ENCODE results near the gene TSHR. TPM values are rescaled to one million over a fixed set of nuclear protein-coding genes. Genes with fewer than 3 reads are reported as not detected.

TSHR gene
- total RNA-seq, 1 experiment from 2014 or later: not detected

DNA sequence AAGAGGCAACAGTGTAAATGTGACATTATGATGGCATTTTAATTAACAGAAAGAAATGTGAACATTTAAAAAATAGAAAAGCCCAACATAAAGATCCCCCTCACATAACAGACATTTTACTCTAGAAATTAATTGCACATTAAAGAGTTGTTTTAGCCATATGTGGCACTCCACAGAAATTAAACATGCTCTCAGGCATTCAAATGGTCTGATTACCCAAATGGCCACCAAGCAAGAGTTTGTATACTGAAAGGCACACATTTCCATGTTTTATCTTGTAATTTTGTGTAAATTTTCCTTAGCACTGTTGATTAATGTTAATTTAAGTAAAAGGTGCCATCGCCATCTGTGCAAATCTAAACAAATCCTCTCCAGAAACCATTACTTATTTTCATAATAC lies 221.8 kb downstream of the TSHR start (continued):
- TF ChIP-seq MLX (CRISPR knock-in tag; IDR thresholded peaks at IDR 0.05) (no peak), GABPB1 (CRISPR knock-in tag; IDR thresholded peaks at IDR 0.05) (no peak)

GRCh38 chr14:81178063-81178462 lies 222.6 kb downstream of the TSHR start:
- H3K4me1 Mint-ChIP-seq: no peaks in the 10 kb centered on the region
- peaks cover 6% of the 10 kb centered on the region for H3K9me3 Mint-ChIP-seq
- peaks cover 25% of the 10 kb centered on the region for H3K36me3 Mint-ChIP-seq
- ATAC-seq: no peak
- CTCF ChIA-PET: interaction anchor here (1.2 kb wide), 1 partner anchor 251 kb away, joined by 3 read pairs; no protein-coding TSS in a partner anchor
- H3K27ac Mint-ChIP-seq: no peak overlapping the region
- DNase-seq (ENCODE audit: low spot score): no peak
- no peaks in the 10 kb centered on the region for H3K27me3 Mint-ChIP-seq (ENCODE audit: low read depth)
- no peak overlapping the region for H3K4me3 Mint-ChIP-seq
- TF ChIP-seq ZNF317 (CRISPR knock-in tag; IDR thresholded peaks at IDR 0.05; ENCODE audit: borderline replicate concordance, low read depth) (no peak), NFATC4 (CRISPR knock-in tag; IDR thresholded peaks at IDR 0.05) (no peak), GRHL2 (CRISPR knock-in tag; IDR thresholded peaks at IDR 0.05; ENCODE audit: insufficient replicate concordance, severe bottlenecking) (no peak)
- TF ChIP-seq, protein P1, sequence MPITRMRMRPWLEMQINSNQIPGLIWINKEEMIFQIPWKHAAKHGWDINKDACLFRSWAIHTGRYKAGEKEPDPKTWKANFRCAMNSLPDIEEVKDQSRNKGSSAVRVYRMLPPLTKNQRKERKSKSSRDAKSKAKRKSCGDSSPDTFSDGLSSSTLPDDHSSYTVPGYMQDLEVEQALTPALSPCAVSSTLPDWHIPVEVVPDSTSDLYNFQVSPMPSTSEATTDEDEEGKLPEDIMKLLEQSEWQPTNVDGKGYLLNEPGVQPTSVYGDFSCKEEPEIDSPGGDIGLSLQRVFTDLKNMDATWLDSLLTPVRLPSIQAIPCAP (CRISPR knock-in tag; IDR thresholded peaks at IDR 0.05): no peak
- TF ChIP-seq, protein P2, sequence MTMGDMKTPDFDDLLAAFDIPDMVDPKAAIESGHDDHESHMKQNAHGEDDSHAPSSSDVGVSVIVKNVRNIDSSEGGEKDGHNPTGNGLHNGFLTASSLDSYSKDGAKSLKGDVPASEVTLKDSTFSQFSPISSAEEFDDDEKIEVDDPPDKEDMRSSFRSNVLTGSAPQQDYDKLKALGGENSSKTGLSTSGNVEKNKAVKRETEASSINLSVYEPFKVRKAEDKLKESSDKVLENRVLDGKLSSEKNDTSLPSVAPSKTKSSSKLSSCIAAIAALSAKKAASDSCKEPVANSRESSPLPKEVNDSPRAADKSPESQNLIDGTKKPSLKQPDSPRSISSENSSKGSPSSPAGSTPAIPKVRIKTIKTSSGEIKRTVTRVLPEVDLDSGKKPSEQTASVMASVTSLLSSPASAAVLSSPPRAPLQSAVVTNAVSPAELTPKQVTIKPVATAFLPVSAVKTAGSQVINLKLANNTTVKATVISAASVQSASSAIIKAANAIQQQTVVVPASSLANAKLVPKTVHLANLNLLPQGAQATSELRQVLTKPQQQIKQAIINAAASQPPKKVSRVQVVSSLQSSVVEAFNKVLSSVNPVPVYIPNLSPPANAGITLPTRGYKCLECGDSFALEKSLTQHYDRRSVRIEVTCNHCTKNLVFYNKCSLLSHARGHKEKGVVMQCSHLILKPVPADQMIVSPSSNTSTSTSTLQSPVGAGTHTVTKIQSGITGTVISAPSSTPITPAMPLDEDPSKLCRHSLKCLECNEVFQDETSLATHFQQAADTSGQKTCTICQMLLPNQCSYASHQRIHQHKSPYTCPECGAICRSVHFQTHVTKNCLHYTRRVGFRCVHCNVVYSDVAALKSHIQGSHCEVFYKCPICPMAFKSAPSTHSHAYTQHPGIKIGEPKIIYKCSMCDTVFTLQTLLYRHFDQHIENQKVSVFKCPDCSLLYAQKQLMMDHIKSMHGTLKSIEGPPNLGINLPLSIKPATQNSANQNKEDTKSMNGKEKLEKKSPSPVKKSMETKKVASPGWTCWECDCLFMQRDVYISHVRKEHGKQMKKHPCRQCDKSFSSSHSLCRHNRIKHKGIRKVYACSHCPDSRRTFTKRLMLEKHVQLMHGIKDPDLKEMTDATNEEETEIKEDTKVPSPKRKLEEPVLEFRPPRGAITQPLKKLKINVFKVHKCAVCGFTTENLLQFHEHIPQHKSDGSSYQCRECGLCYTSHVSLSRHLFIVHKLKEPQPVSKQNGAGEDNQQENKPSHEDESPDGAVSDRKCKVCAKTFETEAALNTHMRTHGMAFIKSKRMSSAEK (CRISPR knock-in tag; IDR thresholded peaks at IDR 0.05; ENCODE audit: borderline replicate concordance): no peak
- TF ChIP-seq, protein P3, sequence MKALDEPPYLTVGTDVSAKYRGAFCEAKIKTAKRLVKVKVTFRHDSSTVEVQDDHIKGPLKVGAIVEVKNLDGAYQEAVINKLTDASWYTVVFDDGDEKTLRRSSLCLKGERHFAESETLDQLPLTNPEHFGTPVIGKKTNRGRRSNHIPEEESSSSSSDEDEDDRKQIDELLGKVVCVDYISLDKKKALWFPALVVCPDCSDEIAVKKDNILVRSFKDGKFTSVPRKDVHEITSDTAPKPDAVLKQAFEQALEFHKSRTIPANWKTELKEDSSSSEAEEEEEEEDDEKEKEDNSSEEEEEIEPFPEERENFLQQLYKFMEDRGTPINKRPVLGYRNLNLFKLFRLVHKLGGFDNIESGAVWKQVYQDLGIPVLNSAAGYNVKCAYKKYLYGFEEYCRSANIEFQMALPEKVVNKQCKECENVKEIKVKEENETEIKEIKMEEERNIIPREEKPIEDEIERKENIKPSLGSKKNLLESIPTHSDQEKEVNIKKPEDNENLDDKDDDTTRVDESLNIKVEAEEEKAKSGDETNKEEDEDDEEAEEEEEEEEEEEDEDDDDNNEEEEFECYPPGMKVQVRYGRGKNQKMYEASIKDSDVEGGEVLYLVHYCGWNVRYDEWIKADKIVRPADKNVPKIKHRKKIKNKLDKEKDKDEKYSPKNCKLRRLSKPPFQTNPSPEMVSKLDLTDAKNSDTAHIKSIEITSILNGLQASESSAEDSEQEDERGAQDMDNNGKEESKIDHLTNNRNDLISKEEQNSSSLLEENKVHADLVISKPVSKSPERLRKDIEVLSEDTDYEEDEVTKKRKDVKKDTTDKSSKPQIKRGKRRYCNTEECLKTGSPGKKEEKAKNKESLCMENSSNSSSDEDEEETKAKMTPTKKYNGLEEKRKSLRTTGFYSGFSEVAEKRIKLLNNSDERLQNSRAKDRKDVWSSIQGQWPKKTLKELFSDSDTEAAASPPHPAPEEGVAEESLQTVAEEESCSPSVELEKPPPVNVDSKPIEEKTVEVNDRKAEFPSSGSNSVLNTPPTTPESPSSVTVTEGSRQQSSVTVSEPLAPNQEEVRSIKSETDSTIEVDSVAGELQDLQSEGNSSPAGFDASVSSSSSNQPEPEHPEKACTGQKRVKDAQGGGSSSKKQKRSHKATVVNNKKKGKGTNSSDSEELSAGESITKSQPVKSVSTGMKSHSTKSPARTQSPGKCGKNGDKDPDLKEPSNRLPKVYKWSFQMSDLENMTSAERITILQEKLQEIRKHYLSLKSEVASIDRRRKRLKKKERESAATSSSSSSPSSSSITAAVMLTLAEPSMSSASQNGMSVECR (CRISPR knock-in tag; IDR thresholded peaks at IDR 0.05; ENCODE audit: borderline replicate concordance): no peak
- POLR2A ChIA-PET: no interaction called here

- Mint-ChIP-seq H3K9me3 (peaks cover 5% of the 10 kb centered on the region), H3K4me3 (no peak overlapping the region), H3K27me3 (ENCODE audit: low read depth) (no peaks in the 10 kb centered on the region), H3K4me1 (no peaks in the 10 kb centered on the region), H3K36me3 (peaks cover 33% of the 10 kb centered on the region), H3K27ac (no peak overlapping the region)
- ChIA-PET CTCF (interaction anchor here (1.6 kb wide), 1 partner anchor 16 kb away, joined by 3 read pairs; no protein-coding TSS in a partner anchor), POLR2A (no interaction called here)
- DNase-seq (ENCODE audit: low spot score) (no peak), ATAC-seq (no peak)
- TF ChIP-seq GRHL2 (CRISPR knock-in tag; IDR thresholded peaks at IDR 0.05; ENCODE audit: insufficient replicate concordance, severe bottlenecking): no peak
- TF ChIP-seq, protein P2 (CRISPR knock-in tag; IDR thresholded peaks at IDR 0.05; ENCODE audit: borderline replicate concordance): no peak
Observed at GRCh38 chr14:81179631-81180030, 224.2 kb downstream of the TSHR start.
